ENCODE data around the gene CDKL5.

DNA sequence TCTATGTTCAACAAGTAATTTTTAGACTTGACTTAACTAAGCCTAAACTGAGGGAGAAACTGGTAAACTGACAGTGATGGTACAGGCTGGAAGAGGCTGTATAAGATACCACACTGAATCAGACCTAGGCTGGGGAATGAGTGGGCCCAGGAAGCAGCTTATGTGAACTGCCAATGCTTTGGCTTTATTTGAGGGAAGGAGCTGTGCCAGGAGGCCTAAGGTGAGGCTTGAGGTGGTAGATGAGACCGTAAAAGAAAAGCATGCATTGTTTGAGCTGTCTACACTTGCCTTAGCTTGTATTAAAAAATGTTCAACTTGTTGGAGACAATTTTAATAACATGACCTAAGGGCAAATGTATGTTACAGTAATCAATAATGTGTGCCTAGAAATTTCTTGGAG, 150.3 kb downstream of the CDKL5 start:
- TF ChIP-seq CTCF (IDR thresholded peaks at IDR 0.05; ENCODE audit: insufficient read depth, low read length) (no peak), POLR2AphosphoS5 (IDR thresholded peaks at IDR 0.05; ENCODE audit: low read depth) (no peak), GABPA (IDR thresholded peaks at IDR 0.05; ENCODE audit: low read depth) (no peak)
- TF ChIP-seq, protein P1, sequence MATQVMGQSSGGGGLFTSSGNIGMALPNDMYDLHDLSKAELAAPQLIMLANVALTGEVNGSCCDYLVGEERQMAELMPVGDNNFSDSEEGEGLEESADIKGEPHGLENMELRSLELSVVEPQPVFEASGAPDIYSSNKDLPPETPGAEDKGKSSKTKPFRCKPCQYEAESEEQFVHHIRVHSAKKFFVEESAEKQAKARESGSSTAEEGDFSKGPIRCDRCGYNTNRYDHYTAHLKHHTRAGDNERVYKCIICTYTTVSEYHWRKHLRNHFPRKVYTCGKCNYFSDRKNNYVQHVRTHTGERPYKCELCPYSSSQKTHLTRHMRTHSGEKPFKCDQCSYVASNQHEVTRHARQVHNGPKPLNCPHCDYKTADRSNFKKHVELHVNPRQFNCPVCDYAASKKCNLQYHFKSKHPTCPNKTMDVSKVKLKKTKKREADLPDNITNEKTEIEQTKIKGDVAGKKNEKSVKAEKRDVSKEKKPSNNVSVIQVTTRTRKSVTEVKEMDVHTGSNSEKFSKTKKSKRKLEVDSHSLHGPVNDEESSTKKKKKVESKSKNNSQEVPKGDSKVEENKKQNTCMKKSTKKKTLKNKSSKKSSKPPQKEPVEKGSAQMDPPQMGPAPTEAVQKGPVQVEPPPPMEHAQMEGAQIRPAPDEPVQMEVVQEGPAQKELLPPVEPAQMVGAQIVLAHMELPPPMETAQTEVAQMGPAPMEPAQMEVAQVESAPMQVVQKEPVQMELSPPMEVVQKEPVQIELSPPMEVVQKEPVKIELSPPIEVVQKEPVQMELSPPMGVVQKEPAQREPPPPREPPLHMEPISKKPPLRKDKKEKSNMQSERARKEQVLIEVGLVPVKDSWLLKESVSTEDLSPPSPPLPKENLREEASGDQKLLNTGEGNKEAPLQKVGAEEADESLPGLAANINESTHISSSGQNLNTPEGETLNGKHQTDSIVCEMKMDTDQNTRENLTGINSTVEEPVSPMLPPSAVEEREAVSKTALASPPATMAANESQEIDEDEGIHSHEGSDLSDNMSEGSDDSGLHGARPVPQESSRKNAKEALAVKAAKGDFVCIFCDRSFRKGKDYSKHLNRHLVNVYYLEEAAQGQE (IDR thresholded peaks at IDR 0.05; ENCODE audit: insufficient replicate concordance, low read depth): no peak
